NT2/D1 (cell line): ENCODE data around the gene FBXO11.

Experiments
- DNase-seq: peaks from one replicate; pipeline ENCODE4 v3.0.0-alpha.2; 2011; ENCODE audit warnings: low read depth, low spot score
- H3K27me3 ChIP-seq: 2 replicates; pipeline ENCODE4 v1.6.0; 2011; ENCODE audit warnings: mild to moderate bottlenecking; ENCODE audit not compliant: insufficient read length, insufficient read depth
- H3K36me3 ChIP-seq: 2 replicates; pipeline ENCODE4 v1.6.1; 2011; ENCODE audit warnings: mild to moderate bottlenecking, low read length, mixed read lengths; ENCODE audit not compliant: insufficient read depth, insufficient read length
- H3K4me1 ChIP-seq: 2 replicates; pipeline ENCODE4 v1.5.1; 2011; ENCODE audit not compliant: insufficient read depth, insufficient read length
- H3K4me3 ChIP-seq: 2 replicates; pipeline ENCODE4 v1.5.1; 2011; ENCODE audit warnings: low read depth; ENCODE audit not compliant: insufficient read length
- H3K9ac ChIP-seq: 2 replicates; pipeline ENCODE4 v1.6.0; 2011; ENCODE audit warnings: low read depth; ENCODE audit not compliant: insufficient read length
- H3K9me3 ChIP-seq: 2 replicates; pipeline ENCODE4 v1.5.1; 2011; ENCODE audit warnings: mild to moderate bottlenecking, low read length; ENCODE audit not compliant: insufficient read depth
- SUZ12 ChIP-seq: IDR thresholded peaks from 2 replicates; pipeline ENCODE4 v1.6.1; 2011; ENCODE audit not compliant: insufficient read length, insufficient read depth; ENCODE audit errors: extremely low read depth
- YY1 ChIP-seq: IDR thresholded peaks from 2 replicates; pipeline ENCODE4 v1.6.1; 2011; ENCODE audit not compliant: insufficient read length, insufficient read depth
- ZNF274 ChIP-seq: IDR thresholded peaks from 2 replicates; pipeline ENCODE4 v1.6.1; 2011; ENCODE audit warnings: mild to moderate bottlenecking, low read depth, low read length

The FBXO11 gene

DNA sequence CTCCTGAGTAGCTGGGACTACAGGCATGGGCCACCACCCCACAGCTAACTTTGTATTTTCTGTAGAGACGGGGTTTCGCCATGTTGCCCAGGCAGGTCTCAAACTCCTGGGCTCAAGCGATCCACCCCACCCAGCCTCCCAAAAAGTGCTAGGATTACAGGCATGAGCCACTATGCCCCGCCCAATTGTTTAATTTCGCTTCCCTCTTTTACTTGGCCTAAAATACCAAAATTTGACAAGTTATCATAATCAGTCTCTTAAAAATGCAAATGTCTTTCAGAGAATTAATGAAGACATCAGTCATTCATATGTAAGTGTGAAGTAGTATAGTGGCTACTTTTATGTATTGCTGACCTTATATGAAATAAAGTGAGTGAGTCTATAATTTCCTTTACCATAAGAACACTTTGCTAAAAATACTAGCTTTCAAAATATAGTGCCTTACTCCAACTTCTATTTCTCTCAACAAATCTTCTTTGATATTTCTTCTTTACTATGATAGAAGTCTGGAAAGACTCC lies 9.8 kb downstream of the FBXO11 start:
- Histone ChIP-seq H3K27me3 (no peaks in the 10 kb centered on the region), H3K36me3 (peaks cover 2% of the 10 kb centered on the region), H3K9ac (no peak overlapping the region), H3K4me3 (no peak overlapping the region), H3K4me1 (no peaks in the 10 kb centered on the region), H3K9me3 (no peaks in the 10 kb centered on the region)
- no peak for TF ChIP-seq ZNF274
- no peak for TF ChIP-seq YY1
- TF ChIP-seq SUZ12: no peak
- no peak for DNase-seq

- no peak for DNase-seq
- Histone ChIP-seq H3K27me3 (no peaks in the 10 kb centered on the region), H3K9me3 (no peaks in the 10 kb centered on the region), H3K36me3 (peaks cover 2% of the 10 kb centered on the region), H3K9ac (no peak overlapping the region), H3K4me3 (no peak overlapping the region), H3K4me1 (no peaks in the 10 kb centered on the region)
- TF ChIP-seq ZNF274 (no peak), SUZ12 (no peak)
These were observed 12.5 kb downstream of the FBXO11 start for GRCh38 chr2:47893771-47894170.

DNA sequence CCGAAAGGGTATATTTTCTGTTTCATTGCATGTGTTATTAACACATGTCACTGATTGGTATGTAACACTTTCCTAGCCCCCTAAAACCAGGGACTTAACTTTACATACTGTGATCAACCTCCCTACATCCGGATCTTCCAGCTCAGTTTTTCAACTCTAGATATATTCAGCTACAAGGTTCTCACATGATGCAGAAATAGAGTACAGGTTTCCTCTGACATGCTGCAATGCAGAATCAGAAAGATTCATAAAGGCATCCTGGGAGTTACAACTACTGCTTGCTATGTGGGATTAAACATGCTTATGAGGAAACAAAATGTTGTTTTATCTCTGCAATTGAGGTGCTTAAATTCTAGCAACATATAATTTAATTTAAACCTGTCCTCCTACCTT lies 14.0 kb downstream of the FBXO11 start:
- no peak for TF ChIP-seq YY1
- TF ChIP-seq SUZ12: no peak
- no peak for TF ChIP-seq ZNF274
- Histone ChIP-seq H3K36me3 (no peaks in the 10 kb centered on the region), H3K27me3 (no peaks in the 10 kb centered on the region), H3K9ac (no peak overlapping the region), H3K9me3 (no peaks in the 10 kb centered on the region), H3K4me1 (no peaks in the 10 kb centered on the region), H3K4me3 (no peak overlapping the region)
- DNase-seq: no peak

- Histone ChIP-seq H3K9me3 (no peaks in the 10 kb centered on the region), H3K4me3 (no peak overlapping the region), H3K36me3 (no peaks in the 10 kb centered on the region), H3K9ac (no peak overlapping the region), H3K4me1 (no peaks in the 10 kb centered on the region), H3K27me3 (no peaks in the 10 kb centered on the region)
- no peak for TF ChIP-seq YY1
- TF ChIP-seq ZNF274: no peak
- no peak for TF ChIP-seq SUZ12
- DNase-seq: no peak
These were observed 14.6 kb downstream of the FBXO11 start for GRCh38 chr2:47891369-47892337.

DNA sequence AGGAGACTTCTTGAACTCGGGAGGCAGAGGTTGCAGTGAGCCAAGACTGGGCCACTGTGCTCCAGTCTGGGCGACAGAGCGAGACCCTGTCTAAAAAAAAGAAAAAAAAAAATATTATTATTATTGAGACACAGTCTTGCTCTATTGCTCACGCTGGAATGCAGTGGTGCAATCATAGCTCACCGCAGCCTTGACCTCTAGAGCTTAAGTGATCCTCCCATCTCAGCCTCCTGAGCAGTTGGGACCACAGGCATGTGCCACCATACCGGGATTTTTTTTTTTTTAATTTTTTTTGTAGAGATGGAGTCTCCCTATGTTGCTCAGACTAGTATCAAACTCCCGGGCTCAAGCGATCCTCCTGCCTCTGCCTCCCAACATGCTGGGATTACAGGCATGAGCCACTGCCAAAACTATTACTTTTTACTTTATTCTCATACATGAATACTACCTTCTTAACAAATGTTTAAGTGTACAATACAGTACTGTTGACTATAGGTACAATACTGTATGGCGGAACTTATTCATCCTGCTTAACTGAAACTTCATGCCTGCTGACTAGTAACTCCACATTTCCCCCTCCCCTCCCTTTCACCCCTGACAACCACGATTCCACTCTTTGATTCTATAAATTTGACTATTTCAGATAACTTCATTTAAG lies 15.5 kb downstream of the FBXO11 start:
- Histone ChIP-seq H3K27me3 (no peaks in the 10 kb centered on the region), H3K9ac (no peak overlapping the region), H3K4me1 (no peaks in the 10 kb centered on the region), H3K36me3 (no peaks in the 10 kb centered on the region), H3K9me3 (no peaks in the 10 kb centered on the region), H3K4me3 (no peak overlapping the region)
- TF ChIP-seq YY1 (no peak), SUZ12 (no peak), ZNF274 (no peak)
- DNase-seq: no peak

DNA sequence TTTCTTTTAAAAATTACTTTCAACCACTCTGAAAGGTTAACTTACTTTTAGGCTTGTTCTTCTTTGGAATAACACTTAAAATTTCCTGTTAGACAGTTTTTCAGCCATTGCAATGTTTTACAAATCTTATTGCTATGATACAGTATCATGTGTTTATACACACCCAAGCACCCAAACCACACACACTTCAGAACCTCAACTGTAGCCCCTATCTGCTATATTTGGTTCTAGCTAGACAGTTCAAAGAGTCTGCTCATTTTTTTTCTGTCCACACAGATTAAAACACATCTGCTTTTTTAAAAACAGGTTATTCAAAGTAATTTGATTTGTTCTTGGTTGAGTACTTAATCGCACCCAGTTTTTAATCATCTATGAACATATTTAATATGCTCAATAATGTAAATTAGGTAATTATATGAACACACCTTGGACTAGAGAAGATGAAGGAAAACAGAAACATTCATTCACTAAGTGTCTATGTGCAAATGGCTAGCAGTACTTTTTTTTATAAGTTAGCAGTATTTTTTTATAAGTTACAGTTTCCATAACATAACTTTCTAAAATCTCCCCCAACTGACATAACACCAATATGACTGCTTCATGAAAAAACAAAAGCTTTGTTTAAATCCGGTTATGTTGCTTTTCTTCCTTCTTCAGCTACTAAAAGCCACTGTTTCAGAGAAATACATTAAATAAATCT lies 17.6 kb downstream of the FBXO11 start:
- H3K4me1 ChIP-seq: no peaks in the 10 kb centered on the region
- H3K4me3 ChIP-seq: no peak overlapping the region
- H3K36me3 ChIP-seq: no peaks in the 10 kb centered on the region
- H3K9me3 ChIP-seq: no peaks in the 10 kb centered on the region
- H3K9ac ChIP-seq: no peak overlapping the region
- H3K27me3 ChIP-seq: no peaks in the 10 kb centered on the region
- DNase-seq: no peak
- TF ChIP-seq ZNF274: no peak
- no peak for TF ChIP-seq SUZ12
- no peak for TF ChIP-seq YY1
